Hematopoietic multipotent progenitor cell treated with erythropoietin and hydrocortisone succinate and interleukin-3 and kit ligand, for 17 days (in vitro differentiated cells): ENCODE results near the gene EPC2.

Experiments used
- DNase-seq: peaks from one replicate; pipeline ENCODE4 v3.0.0-alpha.2; 2015; ENCODE audit warnings: low spot score

EPC2 gene, protein sequence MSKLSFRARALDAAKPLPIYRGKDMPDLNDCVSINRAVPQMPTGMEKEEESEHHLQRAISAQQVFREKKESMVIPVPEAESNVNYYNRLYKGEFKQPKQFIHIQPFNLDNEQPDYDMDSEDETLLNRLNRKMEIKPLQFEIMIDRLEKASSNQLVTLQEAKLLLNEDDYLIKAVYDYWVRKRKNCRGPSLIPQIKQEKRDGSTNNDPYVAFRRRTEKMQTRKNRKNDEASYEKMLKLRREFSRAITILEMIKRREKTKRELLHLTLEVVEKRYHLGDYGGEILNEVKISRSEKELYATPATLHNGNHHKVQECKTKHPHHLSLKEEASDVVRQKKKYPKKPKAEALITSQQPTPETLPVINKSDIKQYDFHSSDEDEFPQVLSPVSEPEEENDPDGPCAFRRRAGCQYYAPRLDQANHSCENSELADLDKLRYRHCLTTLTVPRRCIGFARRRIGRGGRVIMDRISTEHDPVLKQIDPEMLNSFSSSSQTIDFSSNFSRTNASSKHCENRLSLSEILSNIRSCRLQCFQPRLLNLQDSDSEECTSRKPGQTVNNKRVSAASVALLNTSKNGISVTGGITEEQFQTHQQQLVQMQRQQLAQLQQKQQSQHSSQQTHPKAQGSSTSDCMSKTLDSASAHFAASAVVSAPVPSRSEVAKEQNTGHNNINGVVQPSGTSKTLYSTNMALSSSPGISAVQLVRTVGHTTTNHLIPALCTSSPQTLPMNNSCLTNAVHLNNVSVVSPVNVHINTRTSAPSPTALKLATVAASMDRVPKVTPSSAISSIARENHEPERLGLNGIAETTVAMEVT

DNA sequence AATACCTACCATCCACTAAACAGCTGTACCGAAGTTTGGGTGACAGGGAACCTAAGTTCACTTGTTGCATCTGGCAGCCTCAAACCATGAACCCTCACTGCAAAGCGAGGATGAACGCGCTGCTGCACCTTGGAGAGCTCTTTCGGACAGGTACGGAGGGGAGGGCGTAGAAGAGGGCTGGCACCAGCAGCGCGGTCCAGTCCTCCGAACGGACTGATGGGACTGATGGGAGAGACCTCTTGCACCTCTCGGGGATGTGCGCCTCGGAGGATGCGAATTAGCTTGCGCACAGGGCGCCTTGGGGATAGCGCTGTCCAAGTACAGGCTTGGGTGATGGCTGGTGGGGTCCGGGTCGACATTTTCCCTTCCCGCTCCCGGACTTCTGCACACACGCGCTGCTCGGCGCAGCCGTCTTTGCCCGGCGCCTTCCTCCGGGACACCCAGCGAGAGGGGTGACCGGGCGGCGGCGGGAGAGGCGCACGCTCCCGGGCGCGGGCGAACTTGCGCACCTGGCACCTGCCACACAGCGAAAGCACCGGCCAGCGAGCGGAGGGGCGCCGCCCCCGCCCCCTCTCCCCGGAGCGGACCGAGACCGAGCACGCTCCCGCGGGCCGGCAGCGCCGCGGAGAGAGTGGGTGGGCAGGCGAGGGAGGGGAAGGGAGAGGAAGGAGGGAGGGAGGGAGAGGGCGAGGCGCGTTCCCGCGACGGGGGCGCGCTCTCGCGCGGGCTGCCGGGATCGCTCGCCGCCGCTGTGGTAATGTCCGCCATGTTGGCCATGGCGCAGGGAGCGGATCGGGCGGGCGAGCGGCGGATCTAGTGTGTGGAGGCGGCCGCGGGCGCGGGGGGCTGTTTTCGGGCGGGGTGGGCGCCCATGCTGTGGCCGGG lies at the start of gene EPC2:
Gene EPC2 (plus strand): TSS at position 754 of the 885 bp plus-strand sequence. CDS start 267 bp downstream, outside the sequence.
- peak; percentile 90 for DNase-seq

DNA sequence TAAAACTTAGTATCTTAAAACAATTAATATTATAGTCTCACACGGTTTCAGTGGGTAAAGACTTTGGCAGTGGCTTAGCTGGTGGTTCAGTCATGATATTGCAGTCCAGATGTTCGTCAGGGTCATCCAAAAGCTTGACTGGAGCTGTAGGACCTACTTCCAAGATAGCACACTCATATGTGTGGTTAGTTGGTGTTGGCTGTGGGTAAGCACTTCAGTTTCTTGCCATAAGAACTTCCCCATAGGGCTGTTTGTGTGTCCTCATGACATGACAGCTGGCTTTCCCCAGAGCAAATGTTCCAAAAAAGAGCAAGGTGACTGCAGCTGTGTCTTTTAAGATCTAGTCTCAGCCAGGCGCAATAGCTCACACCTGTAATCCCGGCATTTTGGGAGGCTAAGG lies 48.5 kb upstream of the EPC2 start:
- no peak for DNase-seq

DNA sequence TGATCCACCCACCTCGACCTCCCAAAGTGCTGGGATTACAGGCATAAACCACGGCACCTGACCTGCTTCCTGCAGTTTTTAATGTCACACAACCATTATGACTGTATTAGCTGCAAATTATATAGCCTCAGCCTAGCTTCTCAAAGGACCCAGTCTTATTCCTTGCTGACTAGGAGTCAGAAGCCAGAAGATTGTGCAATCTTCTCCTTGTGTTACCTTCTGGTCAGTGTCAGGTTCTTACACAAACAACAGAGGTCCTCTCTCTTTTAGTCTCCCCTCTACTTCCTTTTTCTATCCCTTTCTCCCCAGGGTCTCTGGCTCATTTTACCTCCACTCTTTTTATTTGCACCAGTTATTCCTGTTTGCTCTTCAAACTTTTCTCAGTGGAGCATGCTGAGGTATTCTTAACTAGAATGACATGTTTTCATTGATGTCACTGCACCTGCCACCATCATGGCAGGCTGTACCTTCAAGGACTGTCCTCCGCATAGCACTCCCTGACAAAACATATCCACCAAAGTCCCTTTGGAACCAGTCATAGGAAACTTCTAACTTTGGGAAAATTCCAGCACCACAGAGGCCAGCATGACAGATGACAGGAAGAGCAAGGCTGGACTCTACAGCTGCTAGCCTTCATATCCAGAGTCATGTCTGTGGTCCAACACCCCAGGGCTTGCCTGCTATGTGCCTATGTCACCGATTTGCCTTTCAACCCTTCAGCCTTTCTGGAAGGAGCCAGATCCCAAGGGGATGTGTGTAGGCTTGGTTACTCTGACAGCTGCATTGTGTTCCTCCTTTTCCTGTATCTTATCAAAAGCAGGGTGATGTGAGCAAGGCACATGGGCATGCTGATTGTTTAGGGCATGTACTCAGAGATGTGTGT lies 45.2 kb upstream of the EPC2 start:
- DNase-seq = no peak

DNA sequence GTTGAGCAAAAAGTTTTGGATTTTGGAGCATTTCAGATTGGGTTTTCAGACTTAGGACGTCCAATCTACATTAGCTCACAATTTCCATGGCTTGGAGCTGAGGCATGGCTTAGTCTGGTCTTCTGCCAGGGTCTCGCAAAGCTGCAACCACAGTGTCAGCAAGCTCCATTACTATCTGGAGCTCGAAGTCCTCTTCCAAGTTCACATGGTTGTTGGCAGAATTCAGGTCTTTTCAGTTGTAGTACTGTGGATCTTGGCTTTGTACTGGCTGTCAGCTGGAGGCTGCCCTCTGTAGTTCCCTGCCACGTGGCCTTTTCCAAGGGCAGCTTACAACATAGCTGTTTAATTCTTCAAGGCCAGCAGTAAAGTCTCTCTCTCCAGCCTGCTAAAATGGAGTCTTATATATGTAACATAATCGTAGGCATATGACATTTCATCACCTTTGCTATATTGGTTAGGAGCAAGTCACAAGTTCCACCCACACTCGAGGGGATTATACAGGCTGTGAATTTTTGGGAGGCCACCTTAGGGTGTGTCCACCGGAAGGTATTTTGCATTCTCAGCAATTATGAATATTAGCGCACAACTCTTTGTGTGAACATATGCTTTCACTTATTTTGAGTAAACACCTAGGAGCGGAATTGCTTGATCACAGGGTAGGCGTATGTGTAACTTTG lies 41.5 kb upstream of the EPC2 start:
- no peak for DNase-seq

DNA sequence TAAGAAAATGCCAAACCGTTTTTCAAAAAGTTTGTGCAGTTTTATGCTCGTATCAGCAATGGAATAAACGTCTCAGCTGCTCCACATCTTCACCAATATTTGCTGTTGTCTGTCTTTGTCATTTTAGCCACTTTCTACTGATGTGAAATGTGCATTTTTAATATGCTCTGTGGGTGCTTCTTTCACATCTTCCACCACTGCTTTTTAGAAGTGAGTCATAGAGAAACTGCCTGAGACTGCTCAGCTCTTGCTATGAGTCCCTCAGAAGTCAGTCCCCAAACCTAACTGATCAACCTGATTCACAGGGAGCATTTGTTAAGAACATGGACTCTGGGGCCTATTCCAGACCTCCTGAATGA lies 41.0 kb upstream of the EPC2 start:
- no peak for DNase-seq

DNA sequence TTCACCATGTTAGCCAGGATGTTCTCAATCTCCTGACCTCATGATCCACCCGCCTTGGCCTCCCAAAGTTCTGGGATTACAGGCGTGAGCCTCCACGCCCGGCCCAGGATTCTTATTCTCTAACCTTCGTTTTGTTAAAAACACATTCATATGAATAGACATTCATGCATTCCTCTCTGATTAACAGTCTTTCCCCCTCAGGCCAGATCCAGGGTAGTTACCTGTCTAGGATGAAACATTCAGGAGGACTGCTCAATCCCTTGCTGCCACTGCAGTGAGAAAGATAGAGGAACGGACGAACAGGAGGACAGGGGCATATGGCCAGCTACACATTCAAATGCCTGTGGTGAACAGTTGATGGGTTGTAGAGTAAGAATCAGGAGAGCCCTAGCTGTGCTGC lies 39.6 kb upstream of the EPC2 start:
- DNase-seq = no peak

DNA sequence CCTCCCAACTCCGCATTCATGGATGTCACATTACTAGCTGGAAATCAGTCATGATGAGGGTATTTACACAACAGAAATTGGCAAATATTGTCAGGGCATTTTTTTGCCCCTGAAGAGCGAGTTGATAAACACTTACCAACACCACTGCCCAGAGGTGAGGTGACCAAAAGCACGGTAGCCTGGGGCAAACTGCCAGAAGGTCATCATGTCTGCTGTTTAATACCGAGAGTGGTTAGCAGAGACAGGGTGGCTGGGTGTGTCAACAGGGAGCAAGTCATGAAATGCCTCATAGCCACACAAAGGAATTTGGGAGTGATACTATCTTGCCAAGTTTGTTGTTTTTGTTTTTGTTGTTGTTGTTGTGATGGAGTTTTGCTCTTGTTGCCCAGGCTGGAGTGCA lies 37.0 kb upstream of the EPC2 start:
- DNase-seq = no peak

DNA sequence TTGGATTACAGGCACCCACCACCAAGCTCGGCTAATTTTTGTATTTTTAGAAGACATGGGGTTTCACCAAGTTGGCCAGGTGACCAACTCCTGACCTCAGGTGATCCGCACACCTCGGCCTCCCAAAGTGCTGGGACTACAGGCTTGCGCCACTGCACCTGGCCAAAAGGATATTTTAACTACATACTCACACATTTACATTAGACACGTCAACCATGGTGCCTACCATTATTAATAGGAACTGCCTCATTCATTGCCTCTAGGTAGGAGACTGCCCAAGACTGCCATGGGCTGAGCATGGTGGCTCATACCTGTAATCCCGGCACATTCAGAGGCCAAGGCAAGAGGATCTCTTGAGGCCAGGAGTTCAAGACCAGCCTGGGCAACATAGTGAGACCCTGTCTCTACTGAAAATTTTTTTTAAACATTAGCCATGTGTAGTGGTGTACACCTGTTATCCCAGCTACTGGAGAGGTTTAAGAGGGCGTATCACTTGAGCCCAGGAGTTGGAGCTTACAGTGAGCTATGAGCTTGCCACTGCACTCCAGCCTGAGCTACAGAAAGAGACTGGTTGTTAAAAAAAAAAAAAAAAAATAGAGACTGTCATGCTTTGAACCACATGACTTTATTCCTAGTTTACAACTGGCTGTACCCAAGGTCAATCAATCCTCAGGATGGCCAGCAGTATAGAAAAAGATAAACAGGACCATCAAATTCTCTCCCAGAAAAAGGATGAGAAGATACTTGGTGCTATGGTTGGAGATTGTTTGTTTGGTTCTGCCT lies 31.1 kb upstream of the EPC2 start:
- no peak for DNase-seq

DNA sequence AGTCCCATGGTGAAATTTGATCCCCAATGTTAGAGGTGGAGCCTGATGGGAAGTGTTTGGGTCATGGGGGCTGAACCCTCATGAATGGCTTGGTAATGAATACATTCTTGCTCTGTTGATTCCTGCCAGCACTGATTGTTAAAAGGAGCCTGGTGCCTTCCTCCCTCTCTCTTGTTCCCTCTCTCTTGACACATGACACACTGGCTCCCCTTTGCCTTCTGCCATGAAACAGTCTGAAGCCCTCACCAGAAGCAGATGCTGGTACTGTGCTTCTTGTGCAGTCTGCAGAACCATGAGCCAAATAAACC lies 30.6 kb upstream of the EPC2 start:
- DNase-seq = no peak

DNA sequence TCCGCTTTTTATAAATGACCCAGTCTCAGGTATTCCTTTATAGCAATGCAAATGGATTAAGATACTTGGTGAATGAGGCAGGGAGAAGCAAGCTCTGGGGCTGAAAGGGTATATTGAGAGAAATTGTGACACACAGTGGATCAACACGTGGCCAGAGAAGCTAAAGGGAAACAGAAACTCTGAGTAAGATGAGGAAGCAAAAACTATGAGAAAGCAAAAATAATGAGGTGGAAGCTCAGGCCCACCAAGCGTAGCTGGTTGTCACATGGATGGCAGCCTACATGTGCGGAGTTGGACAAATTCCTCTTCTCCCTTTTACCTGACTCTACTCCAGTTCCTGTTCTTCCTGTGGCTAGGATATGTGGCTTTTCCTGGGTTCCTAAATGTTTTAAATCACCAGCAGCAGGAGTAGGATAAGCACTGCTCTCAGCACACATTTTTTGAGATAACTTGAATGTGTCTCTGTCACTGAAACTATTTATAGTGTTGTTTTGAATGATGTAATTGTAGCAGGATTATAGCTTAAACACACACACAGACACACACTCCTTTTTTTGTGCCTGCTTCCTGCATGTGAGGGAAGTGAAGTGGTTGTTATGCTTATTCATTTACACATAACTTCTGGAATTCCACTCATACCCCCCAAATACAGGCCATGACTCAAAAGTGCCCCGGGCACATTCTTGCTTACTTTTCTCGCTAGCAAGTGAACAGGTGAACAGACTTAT lies 30.1 kb upstream of the EPC2 start:
- no peak for DNase-seq

DNA sequence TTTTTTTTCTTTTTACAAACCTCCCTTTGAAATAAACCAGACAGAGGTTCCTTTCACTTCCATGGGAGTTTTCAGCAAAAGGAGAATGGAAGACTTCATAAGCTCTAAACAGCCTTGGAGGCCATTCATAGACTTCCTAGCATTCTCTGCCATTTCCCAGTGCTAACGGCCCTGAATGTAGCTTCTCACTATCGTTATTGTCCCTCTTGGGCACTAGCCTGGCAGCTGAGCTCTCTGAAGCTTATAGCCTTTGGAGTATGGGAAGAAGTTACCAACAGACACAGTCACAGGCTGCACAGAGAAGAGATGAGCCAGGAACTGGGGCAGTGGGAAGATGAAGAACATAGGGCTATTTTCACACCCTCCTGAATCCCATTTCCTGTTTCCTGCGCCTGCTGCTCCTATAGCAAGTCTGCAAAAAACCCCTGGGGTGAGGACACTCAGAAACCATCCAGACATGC lies 29.1 kb upstream of the EPC2 start:
- no peak for DNase-seq

DNA sequence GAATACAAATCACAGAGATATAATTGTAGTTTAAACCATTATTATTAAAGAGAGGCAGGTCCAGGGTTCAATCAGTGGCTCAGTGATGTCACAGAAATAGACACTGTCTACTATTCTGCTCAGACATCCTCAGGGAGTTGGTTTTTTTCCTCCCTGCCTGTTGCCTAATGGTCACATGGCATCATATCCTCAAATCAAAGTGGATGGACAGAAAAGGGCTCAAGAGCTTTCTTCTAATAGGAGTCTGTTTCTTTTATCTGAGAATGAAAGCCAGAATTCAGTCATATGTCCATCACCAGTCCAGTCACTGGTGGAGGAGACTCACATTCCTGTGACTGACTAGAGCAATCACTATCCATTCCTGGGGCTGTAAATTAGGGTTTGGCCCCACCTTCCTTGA lies 27.9 kb upstream of the EPC2 start:
- no peak for DNase-seq

DNA sequence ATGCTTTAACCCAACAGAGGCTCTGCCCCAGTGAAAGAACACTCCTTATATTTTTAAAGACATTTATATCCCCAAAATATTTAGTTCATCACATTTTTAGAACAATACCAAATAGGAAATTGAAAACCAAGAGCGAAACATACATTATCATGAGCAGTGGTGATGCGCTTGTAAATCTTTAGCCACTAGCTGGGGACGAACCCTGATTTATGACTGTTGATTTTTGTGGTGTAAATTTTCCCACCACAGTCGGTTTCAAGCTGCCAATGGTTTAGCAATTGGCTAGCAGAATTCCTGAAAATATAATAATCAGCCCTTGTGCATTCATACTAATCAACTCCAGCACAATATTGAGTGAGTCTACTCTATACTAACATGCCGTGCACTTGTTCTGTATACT lies 27.3 kb upstream of the EPC2 start:
- DNase-seq = no peak

DNA sequence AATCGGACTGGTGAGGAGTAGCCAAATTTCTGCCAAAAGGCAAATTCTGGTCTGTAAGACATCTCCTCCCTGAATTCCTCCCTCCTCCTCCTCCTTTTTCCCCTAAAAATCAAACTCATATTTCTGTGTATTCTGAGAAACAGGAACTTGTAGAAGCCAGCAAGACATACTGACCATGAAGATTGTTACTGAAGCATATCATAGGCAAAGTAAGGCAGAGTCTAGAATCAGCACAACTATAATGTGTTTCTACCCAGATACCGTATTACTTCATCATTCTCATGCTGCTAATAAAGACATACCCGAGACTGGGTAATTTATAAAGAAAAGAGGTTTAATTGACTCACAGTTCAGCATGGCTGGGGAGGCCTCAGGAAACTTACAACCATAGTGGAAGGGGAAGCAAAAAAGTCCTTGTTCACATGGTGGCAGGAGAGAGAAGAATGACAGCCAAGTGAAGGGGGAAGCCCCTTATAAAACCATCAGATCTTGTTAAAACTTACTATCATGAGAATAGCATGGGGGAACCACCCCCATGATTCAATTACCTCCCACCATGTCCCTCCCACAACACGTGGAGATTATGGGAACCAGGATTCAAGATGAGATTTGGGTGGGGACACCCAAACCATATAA lies 24.9 kb upstream of the EPC2 start:
- DNase-seq = no peak

DNA sequence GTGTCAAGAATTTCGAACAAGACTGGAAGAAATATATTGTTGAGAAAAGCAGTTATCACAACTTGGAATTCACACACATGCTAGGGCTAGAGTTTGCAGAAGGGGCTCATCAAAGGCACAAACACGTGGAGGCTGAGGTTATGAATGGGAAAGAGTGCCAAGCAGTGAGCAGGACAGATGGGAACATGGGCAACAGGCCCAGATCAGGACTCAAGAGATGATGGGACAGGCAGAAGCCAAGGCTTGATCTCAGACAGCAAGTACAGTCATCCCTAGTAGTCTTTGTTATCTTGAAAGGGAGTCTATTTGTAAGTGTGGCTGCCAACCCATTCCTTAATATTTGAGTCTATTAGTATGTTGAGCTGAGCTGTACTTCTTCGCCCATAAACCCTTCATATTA lies 22.2 kb upstream of the EPC2 start:
- no peak for DNase-seq

DNA sequence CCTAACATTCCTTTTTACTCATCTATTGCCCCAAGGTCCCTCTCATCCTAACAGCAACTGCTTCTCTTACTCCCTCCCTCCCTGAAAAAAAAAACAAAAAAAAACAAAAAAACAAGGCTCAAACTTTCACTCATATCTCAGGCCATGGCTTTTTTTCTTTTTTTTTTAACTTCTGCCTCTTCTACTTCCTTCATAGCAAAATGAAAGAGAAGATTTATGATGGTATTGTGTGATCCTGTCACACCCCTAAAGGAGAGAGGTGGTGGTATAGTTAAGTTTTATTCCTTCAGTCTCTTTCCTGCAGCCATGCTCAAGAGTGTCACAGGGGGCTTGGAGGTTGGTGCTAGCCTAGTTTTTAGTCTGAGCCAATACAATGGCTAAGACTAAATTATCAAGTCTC lies 21.5 kb upstream of the EPC2 start:
- DNase-seq = no peak

DNA sequence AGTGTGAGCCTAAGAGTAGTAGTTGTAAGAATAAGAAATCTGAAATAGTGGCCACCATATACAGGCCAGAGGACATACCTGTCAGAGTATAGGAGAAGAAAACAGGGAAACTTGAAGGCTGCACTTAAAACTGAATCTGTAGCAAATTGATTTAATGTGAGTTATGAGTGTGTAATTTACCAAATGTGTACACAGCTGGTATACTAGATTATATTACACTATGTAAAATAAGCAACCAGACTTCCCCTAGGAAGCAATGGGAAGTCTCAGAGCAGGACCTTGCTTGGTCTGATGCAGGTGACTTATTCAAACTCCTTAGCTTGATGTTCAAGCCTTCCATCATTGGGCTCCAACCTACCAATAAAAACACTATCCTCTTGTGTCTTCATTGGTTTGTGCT lies 17.3 kb upstream of the EPC2 start:
- DNase-seq = no peak

DNA sequence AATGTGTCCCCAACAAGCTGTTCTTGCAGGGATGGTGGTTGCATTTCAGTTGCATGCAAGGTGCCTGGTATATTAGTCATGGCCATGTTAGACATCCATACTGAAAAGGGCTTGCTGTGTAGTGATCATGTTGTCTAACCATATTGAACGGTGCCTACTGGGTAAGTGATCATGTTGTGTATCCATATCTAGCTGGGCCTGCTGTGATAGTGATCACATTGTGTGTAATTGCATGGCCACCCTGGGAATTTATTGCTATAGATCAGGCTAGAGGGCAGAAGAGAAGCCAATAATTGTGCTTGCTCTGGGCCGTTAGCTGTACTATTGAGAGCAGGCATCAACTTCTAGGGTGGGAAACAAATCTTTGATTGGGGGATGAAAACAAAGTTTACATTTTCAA lies 9.8 kb upstream of the EPC2 start:
- DNase-seq = no peak

DNA sequence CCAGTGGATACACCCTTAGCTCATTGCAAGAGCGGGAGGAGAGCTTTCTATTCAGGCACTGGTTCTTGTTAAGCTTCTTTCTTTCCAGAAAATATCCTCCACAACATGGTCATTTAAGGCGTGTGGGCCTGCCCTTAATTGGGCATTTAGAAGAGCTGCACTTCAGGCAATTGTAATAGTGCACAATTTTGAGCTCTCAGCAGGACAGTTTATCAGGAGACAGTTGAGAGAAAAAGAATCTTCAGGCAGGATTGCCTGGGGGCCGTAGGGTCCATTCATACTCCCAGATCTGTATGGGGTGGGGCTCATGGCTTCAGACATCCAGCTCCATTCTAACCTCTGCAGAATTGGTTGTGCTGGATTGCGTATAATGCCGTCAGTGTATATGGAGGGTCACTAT lies 6.0 kb upstream of the EPC2 start:
- DNase-seq = no peak
